HG03520 (cell line): ENCODE data around the gene NOL12.
"Not testable (repeated sequence)": the region's sequence is repeated elsewhere in the genome, so short reads cannot be mapped to it uniquely, and the experiment has no call there.

Experiments
- ATAC-seq: cut with Tn5 transposase; IDR thresholded peaks from one replicate; pipeline ENCODE4 v1.9.1; 2021; ENCODE audit warnings: mild to moderate bottlenecking, moderate library complexity; ENCODE audit not compliant: unreplicated experiment

Gene NOL12, protein sequence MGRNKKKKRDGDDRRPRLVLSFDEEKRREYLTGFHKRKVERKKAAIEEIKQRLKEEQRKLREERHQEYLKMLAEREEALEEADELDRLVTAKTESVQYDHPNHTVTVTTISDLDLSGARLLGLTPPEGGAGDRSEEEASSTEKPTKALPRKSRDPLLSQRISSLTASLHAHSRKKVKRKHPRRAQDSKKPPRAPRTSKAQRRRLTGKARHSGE

DNA sequence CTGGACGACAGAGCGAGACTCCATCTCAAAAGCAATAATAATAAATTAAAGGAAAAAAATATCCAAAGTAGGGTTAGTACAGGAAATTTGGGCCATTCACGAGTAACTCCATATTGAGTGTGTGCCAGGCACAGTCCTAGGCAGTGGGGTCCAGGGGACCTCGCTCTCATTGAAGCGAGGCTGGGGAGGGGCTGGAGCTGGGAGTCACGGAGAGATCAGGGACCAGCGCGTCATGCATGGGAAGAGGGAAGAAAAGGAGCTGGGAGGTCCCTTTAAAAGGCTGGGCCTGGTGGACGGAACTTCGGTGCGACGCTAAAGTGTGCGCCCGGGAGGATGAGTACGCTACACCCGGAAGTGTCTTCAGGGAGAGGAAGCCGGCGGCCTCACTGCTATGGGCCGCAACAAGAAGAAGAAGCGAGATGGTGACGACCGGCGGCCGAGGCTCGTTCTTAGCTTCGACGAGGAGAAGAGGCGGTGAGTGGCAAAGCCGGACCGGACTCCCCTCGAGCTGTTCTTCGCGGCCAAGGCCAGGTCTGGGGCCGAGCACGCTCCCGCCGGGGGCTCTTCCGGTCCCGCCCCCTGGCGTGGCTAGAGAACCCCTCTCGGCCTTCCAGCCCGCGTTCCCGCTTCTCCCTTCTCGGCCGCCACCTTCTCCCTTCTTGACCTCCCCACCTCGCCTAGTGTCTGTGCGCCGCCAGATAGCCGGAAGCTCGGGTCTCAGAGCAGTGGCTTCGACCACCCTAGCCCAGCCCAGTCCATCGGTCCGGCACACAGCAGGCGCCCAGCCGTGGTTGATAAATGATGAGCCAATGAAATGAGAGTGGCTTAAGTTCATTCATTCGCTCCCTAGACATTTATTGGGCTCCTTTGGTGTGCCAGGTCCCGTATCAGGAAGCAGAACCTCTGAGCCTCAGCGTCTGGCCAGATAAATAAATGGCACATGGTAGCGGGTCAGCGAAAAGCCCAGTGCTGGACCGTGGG, at the start of gene NOL12:
Gene NOL12 (plus strand): TSS at position 342 of the 981 bp plus-strand sequence. CDS start 50 bp downstream, at position 392.
- ATAC-seq = peak; percentile 80

DNA sequence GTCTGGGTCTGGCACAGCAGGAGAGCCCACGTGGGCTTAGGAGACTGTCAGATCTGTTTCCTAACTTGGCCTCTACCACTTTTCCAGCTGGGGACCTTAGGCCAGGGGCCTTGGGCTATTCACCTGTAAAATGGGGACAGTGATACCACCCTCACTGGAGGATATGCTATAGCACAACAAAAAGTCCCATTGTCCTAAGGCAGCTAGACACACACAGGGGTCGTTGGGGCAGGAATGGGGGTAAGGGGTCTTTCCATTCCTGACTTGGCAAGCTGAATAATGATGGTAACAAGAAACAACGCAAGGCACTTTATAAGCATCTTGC, 49.2 kb upstream of the NOL12 start:
- ATAC-seq = no peak

DNA sequence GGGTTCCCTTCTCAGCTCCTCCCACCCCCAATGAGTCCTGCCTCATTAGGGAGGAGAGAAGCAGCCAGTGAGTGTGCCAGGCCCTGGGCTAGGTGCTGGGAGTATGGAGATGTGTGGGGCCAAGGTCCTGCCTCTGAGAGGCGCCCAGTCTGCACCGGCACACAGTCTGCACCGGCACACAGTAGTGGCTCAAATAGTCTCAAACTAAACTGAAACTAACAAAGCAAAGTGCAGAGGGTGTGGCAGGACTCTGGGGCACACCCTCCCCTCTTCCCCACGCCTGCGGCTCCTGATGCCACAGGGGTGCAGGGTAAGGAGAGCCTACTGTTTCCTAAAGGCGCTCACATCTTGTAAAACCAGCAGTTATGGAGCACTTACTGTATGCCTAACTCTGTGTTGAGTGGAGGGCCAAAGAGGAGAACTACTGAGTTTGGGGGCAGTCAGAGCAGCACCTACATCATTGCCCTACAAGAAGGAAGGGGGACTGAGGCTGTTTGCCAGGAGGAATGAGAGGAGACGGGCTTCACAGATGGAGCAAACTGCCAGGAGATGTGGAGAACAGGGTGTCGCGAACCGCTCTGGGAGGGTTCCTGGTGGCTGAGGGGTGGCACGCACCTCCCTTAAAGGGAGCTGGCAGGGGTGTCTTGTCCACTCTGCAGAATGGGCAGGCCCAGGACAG, 47.6 kb upstream of the NOL12 start:
- ATAC-seq = no peak

DNA sequence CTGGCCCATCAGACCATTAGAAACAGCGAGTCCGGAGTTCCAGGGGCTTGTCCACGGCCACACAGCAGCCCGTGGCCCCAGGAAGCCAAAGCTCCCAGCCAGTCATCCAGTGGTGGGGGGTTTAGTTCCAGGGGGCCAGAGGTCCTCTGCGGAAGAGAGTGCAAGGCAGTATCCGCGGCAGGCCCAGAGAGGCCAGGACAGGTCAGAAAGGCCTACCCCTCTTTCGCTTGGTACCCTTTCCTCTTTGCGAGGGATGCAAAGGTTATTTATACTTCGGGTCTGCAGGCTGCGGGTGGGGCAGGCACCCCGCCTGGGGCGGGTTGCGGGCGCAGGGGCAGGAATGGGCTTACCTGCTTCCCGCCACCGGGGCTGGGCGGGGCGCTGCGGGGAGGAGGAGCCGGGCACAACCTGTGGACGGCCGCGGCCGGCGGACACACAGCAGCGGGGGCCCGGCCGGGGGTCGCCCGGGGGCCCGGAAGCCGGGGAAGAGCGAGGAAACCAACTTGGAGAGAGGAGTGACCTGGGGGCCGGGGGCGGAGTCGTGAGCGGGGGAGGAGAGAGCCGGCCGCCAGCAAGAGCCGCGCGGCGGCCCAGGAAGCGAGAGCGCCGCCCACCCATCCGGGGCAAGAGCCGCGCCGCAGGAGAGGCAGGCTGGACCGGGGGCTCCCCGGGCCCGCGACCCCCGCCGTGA, 46.9 kb upstream of the NOL12 start, which contains the start of gene SH3BP1:
Gene SH3BP1 (plus strand): TSS at position 600 of the 691 bp plus-strand sequence. CDS start 119 bp downstream, outside the sequence.
- no peak for ATAC-seq

DNA sequence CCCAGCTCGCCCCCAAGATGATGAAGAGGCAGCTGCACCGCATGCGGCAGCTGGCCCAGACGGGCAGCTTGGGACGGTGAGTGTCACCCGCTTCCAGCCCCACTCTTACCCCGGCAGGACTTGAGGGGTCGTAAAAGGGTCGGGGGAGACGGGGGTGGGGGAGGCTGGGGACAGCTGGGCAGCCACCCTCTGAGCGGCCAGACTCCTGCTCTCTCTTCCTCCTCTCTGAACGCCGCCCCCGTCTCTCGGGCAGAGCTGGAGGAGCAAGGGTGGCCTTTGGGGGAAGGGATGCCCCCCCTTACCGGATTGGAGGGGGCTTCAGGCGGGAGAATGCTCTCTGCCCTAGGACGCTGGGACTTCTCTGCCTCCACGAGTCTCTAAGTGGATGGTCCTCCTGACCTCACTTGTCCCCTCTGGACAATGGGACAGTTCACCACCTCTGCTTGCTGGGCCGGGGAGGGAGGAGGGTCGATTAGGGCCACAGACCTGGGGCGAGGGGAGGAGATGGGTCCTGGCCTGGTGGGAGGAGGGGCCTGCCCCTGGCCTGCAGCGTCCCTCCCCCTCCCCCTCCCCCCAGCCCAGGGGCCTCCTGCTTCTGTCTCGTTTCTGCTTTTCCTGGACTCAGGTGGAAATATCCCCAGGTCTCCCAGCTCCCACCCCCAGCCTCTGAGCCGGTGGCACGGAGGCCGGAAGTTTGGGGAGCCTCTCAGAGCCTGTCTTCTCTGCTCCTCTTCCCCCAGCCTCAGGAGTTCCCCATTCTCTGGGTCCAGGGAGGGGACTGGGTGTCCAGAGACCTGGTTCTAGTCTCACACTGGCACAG, 46.2 kb upstream of the NOL12 start:
- no peak for ATAC-seq

DNA sequence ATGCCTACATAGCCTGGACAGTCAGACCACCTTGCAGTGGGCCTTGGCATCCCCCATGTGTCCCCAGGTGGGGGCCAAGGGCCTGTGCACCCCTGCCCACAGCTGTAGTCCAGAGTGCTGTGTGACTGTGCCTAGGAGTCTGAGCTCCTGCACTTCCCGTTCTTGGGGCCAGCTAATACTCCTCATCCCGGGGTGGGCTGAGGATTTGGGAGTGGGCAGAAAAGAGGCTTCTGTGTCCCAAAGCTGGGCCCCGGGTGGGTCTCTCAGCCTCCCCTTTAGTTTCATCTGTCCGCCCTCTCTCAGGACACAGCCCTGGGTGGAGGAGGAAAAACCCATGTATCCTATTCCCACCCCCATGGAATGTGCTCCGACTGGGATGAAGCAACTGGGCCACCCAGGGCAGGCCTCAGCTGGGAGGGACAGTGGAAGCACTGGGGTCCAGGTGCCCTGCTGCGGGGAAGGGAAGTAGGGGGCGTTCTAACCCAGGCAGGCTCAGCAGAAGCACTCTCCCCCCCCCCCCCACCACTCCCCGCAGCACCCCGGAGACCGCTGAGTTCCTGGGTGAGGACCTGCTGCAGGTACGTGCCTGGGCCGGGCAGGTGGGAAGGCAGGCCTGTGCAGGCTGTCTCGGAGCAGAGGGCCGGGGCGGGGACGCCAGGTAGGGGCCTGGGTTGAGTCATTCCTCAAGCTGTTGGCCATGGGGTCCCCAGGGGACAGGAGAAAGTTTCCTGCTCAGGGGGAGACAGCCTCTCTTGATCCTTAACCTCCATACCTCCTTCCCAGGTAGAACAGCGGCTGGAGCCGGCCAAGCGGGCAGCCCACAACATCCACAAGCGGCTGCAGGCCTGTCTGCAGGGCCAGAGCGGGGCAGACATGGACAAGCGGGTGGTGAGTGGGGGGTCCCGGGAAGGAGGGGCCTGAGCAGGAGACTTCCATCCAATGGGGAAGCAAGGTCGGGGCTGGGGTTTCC, 45.3 kb upstream of the NOL12 start:
- ATAC-seq = no peak

DNA sequence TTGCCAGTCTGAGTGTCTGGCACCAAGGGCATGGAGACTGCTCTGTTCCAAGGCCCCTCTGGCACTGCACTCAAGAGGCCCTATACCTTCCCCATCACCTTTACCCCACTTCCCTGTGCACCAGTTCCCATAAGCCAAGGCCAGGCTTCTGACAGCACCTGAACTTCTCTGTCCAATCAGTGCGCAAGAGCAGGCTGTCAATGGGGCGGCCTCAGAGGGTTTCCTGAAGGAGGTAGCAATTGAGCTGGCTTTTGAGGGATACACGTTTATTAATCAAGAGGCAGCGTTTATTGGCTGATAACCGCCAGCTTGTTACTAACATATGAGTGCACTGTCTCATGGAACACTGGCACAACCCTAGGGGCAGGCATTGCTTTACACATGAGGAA, 44.6 kb upstream of the NOL12 start:
- ATAC-seq = no peak

DNA sequence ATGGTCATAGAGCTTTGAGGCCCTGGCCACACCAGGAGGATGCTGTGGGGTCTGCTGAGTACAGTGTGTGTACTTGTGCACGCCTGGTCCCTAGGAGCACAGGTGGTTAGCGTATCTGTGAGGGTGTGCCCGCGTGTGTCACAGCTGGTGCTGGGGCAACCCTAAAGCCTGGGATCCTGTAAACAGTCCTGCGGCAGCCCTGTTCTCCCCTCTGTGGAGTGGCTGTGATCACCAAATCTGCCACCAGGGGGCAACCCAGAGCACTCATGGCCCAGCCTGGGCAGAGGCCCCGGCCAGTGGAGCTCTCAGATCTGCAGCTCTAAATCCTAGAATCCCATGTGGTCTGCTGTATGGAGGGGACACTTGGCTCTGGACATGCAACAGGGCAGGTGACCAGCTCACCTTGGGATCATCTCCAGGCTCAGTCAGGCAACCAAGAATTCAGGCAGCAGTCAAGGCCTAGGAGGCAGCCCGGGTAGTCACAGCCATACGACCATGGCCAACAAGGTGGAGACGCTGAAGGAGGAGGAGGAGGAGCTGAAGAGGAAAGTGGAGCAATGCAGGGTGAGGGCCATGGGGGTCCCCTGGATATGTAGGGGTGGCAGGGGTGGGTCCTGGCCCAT, 42.8 kb upstream of the NOL12 start:
- ATAC-seq = no peak

DNA sequence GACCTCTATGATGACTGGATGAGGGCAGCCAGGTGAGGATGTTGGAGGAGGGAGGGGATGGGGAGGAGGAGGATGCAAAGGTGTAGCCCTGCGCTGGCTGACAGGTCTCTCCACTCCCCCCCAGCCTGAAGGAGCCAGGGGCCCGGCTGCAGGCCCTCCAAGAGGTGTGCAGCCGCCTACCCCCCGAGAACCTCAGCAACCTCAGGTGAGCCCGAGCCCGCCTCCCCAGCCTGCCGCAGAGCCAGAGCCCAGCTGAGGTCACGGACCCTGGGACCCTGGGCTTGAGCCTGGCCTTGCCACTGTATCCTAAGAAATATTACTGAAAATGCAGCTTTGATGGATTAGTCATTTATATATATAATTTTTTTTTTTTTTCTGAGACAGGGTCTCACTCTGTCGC, 38.8 kb upstream of the NOL12 start:
- no peak for ATAC-seq

DNA sequence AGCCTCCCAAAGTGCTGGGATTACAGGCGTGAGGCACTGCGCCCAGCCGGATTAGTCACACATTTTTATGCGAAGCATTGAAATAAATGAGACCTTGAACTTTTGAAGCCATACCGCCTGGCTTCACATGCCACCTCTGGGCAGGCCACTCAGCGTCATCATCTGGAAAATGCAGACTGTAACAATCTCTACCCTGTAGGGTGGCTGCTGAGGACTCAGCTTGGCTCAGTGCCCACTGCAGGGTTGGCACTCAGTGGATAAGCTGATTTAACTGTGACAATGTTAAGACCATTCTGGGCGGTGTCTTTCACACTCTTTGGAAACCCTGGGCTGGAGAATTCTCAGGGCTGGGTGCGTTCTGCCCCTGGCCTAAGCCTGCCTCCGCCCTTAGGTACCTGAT, 38.2 kb upstream of the NOL12 start:
- ATAC-seq = no peak

DNA sequence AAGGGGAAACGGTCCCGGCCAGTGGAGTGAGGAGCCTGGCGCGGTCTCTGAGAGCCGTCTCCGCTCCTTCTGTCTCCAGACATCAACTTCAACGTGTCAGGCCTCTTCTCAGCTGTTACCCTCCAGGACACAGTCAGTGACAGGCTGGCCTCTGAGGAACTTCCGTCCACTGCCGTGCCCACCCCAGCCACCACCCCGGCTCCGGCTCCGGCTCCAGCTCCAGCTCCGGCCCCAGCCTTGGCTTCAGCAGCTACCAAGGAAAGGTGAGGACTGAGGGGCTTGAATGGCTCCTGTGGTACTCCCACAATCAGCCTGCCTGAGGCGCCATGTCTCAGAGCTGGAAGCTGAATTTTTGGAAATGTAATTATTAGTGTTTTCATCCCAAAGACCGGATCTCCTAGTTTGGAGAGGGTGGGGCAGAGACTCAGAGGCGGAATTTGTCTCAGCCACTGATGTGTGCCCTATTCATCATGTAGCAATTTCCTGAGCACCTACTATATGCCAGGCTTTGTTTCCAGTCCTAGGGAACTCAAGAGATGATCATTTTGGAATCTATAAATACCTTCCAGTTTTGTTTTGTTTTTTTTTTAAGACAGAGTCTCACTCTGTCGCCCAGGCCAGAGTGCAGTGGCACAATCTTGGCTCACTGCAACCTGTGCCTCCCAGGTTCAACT, 35.5 kb upstream of the NOL12 start:
- ATAC-seq = no peak

DNA sequence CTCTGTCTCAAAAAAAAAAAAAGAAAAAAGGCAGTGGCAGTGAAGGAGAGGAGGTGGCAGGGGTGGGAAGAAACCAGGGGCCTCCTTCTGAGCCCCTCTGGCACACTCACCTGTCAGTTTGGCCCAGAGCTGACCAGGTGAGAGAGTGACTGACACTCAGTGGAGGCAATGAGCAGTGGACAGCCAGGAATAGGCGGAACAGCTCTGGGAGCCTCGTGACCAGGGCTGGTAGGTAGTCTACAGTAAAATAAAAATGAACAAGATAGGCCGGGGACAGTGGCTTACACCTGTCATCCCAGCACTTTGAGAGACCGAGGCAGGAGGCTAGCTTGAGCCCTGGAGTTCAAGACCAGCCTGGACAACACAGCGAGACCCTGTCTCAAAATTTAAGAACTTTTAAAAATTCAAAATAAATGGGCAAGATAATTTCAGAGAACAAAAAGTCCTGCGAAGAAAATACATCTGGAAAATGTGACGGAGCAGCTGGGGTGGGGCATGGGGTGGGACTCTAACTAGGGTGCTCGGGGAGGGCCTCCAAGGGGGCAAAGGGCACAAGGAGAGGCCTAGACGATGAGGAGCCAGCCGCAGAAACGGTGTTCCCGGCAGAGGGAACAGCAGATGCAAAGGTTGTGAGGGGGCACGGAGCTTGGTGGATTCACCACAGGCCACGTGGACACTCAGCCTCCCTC, 31.4 kb upstream of the NOL12 start:
- no peak for ATAC-seq

DNA sequence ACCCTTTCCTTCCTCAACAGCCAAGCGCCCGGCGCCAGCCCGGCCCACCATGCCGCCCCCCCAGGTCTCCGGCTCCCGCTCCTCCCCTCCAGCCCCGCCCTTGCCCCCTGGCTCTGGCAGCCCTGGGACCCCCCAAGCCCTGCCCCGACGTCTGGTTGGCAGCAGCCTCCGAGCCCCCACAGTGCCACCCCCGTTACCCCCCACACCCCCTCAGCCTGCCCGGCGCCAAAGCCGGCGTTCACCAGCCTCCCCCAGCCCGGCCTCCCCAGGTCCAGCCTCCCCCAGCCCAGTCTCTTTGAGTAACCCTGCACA, 30.9 kb upstream of the NOL12 start:
- no peak for ATAC-seq

DNA sequence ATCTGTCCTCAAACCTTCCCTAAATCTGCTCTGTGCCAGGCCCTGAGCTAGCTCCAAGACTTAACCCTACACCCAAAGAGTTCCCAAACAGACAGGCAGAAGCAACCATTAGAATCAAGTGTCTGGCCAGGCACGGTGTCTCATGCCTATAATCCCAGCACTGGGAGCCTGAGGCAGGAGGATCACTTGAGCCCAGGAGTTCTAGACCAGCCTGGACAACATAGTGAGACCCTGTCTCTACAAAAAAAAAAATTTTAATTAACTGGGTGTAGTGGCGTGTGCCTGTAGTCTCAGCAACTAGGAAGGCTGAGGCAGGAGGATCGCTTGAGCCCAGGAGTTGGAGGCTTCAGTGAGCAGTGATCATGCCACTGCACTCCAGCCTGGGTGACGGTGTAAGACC, 29.6 kb upstream of the NOL12 start:
- ATAC-seq = not testable (repeated sequence)

DNA sequence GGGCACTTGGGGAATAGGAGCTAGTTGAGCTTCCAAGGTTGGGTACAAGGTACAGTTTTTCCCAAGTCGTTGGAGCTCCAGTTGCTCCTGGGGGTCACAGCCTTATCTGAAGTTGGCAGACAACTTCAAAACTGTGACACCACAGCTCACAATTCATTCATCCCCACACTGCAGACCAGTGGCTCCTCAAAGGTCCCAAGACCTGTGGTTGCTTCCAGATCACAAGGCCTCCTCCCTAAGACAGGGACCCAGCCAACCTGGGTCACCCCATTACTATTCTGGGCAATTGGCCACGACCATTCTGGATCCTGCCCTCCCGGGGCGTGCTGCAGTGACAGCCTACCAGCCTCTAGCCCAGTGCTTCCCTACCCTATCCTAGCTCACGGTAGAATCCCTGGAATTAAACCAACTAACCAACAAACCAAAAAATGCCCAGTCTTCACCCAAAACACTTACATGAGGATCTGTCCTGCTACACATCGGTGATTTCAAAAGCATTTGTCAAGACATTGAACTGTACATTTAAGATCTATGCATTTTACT, 28.5 kb upstream of the NOL12 start:
- ATAC-seq = no peak

DNA sequence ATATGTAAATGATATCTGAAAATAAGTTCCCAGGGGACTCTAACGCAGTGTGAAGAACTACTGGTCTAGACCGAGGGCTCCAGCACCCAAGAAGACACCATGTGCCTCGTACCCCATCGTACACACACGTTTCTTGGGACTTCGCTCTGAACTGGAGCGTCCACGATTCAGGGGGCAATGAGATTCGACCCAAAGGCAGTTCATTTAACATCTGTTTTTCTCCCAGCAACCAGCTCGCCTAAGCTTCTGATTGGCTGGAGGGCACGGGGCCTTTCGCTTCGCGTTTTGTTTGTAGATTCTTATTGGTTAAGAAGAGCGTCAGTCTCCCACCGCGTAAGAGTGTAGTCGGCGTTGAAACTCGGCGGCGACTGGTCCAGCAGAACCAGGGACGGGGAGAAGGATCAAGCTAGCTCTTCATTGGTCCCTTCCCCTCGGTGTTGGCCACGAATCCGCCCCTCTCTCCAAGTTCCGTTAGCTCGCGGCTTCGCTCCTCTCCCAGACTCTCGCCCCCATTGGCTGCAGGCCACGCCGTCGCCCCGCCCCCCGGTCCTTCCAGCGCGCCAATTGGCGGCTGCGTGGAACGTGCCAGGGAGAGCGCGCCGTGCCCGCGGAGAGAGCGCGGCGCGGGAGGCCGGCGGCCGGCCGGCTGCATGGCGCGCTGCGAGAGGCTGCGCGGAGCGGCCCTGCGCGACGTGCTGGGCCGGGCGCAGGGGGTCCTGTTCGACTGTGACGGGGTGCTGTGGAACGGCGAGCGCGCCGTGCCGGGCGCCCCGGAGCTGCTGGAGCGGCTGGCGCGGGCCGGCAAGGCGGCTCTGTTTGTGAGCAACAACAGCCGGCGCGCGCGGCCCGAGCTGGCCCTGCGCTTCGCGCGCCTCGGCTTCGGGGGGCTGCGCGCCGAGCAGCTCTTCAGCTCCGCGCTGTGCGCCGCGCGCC, 27.7 kb upstream of the NOL12 start, which contains the start of gene PDXP:
Gene PDXP (plus strand): TSS at position 591 of the 933 bp plus-strand sequence. CDS start 60 bp downstream, at position 651.
- ATAC-seq = peak; percentile 81
